HCT116 (cell line): ENCODE measurements around the gene SIK3. TPM values are rescaled to one million over a fixed set of nuclear protein-coding genes. Genes with fewer than 3 reads are reported as not detected.

Experiments
- ATAC-seq: fragments of 200-7000 bp; cut with Tn5 transposase; 2 replicates; pipeline ENCODE4 v1.9.1; 2020; ENCODE audit warnings: mild to moderate bottlenecking, moderate library complexity
- BruUV-seq: library from RNA; stranded (reverse); fragments of 400-500 nt; replicated peaks from 2 replicates; lab custom pipeline; 2021; lab: Mats Ljungman, UMichigan
- CTCF ChIA-PET: fragments of 300-600 bp; sonication (Branson Sonifier 250); formaldehyde crosslinking; loops from one replicate; lab custom pipeline; 2021; ENCODE audit warnings: antibody characterized with exemption; lab: Charles Lee
- POLR2A ChIA-PET: fragments of 300-600, 350-600 bp; sonication (Branson Sonifier 250); formaldehyde crosslinking; loops from one replicate; lab custom pipeline; 2021; ENCODE audit warnings: antibody characterized with exemption; lab: Charles Lee
- RAD21 ChIA-PET, 2 experiments: fragments of 300-600 bp; sonication (Branson Sonifier 250); formaldehyde crosslinking; loops; one replicate each; lab custom pipeline; 2023; ENCODE audit warnings: low total read pairs in 2 of 2; ENCODE audit not compliant: uncharacterized antibody in 2 of 2, unreplicated experiment in 2 of 2, low non-redundant PET in 1 of 2; lab: Charles Lee
- DNase-seq: peaks from one replicate; pipeline ENCODE4 v3.0.0-alpha.2; 2010; ENCODE audit warnings: low read depth, low spot score
- H2AFZ ChIP-seq: fragments of 200-600 bp; shearing (Covaris generic), sonication (generic); 2 replicates; pipeline ENCODE4 v1.6.1; 2017; ENCODE audit warnings: low read depth, mixed run types, mixed read lengths, antibody characterized with exemption, low read length; ENCODE audit not compliant: poor library complexity, severe bottlenecking
- H3K27ac ChIP-seq: 2 replicates; pipeline ENCODE4 v1.5.1; 2012; ENCODE audit warnings: low read depth, low read length
- H3K27me3 ChIP-seq: fragments of 200-600 bp; sonication (generic); 2 replicates; pipeline ENCODE4 v1.6.1; 2016; ENCODE audit warnings: mixed run types, low read length, mixed read lengths; ENCODE audit not compliant: insufficient read depth
- H3K36me3 ChIP-seq, 2 experiments: fragments of 200-500 bp in 1 of 2; fragments of 200-600 bp in 1 of 2; sonication (Bioruptor generic) in 1 of 2; sonication (generic) in 1 of 2; 2 replicates each; pipeline versions ENCODE4 v1.5.1 to v1.6.1; 2014 to 2016; ENCODE audit warnings: low read length in 2 of 2, inconsistent platforms in 1 of 2, mixed read lengths in 1 of 2, mixed run types in 1 of 2; ENCODE audit not compliant: insufficient read depth in 2 of 2, control insufficient read depth in 1 of 2
- H3K4me1 ChIP-seq, 2 experiments: fragments of 200-600 bp in 1 of 2; sonication (generic) in 1 of 2; 2 replicates each; pipeline versions ENCODE4 v1.5.1 to v1.6.1; 2012 to 2017; ENCODE audit warnings: low read length in 2 of 2, inconsistent platforms in 1 of 2, mild to moderate bottlenecking in 1 of 2, mixed read lengths in 1 of 2, mixed run types in 1 of 2, moderate library complexity in 1 of 2; ENCODE audit not compliant: insufficient read depth in 2 of 2, control insufficient read depth in 1 of 2
- H3K4me2 ChIP-seq: fragments of 200-600 bp; sonication (generic); 2 replicates; pipeline ENCODE4 v1.6.1; 2017; ENCODE audit warnings: mixed run types, low read length, mixed read lengths
- H3K4me3 ChIP-seq, 2 experiments: fragments of 200-600 bp in 1 of 2; sonication (generic) in 1 of 2; replicated peaks in 1 of 2; 2 replicates each; pipeline ENCODE4 v1.5.1; 2011 to 2016; ENCODE audit warnings: low read length in 2 of 2, control low read depth in 1 of 2, low read depth in 1 of 2, mild to moderate bottlenecking in 1 of 2, mixed read lengths in 1 of 2, mixed run types in 1 of 2
- H3K79me2 ChIP-seq: fragments of 200-600 bp; sonication (generic); 2 replicates; pipeline ENCODE4 v1.6.1; 2017; ENCODE audit warnings: mild to moderate bottlenecking, mixed run types, low read length, moderate library complexity, mixed read lengths; ENCODE audit not compliant: insufficient read depth
- H3K9ac ChIP-seq: fragments of 200-600 bp; sonication (generic); 2 replicates; pipeline ENCODE4 v1.6.1; 2016; ENCODE audit warnings: low read length, mixed read lengths
- H3K9me2 ChIP-seq: fragments of 200-600 bp; sonication (generic), shearing (Covaris generic); 2 replicates; pipeline ENCODE4 v1.6.1; 2017; ENCODE audit warnings: mixed run types, mild to moderate bottlenecking, moderate library complexity; ENCODE audit not compliant: insufficient read depth
- H3K9me3 ChIP-seq, 2 experiments: fragments of 200-500 bp in 1 of 2; fragments of 200-600 bp in 1 of 2; sonication (Bioruptor generic) in 1 of 2; sonication (generic) in 1 of 2; 2 replicates each; pipeline ENCODE4 v1.6.1; 2014 to 2017; ENCODE audit warnings: low read length in 2 of 2, mixed read lengths in 2 of 2, inconsistent platforms in 1 of 2, low read depth in 1 of 2, mild to moderate bottlenecking in 1 of 2, mixed run types in 1 of 2, moderate library complexity in 1 of 2; ENCODE audit not compliant: control insufficient read depth in 1 of 2, insufficient read depth in 1 of 2
- H4K20me1 ChIP-seq: fragments of 200-600 bp; sonication (generic), shearing (Covaris generic); 2 replicates; pipeline ENCODE4 v1.6.1; 2017; ENCODE audit warnings: mixed run types, mild to moderate bottlenecking, moderate library complexity; ENCODE audit not compliant: insufficient read depth
- CBX3 ChIP-seq: IDR thresholded peaks from 2 replicates; pipeline ENCODE4 v1.6.1; 2012; ENCODE audit warnings: low read depth
- ELF1 ChIP-seq: IDR thresholded peaks from 2 replicates; pipeline ENCODE4 v1.6.1; 2012; ENCODE audit warnings: low read depth, borderline replicate concordance
- EZH2phosphoT487 ChIP-seq: fragments of 200-600 bp; IDR thresholded peaks from 2 replicates; pipeline ENCODE4 v1.6.1; 2018; ENCODE audit warnings: antibody characterized with exemption, borderline replicate concordance
- FOSL1 ChIP-seq: IDR thresholded peaks from 2 replicates; pipeline ENCODE4 v1.6.1; 2012; ENCODE audit warnings: low read depth
- JUND ChIP-seq: IDR thresholded peaks from 2 replicates; pipeline ENCODE4 v1.6.1; 2012
- MAX ChIP-seq: IDR thresholded peaks from 2 replicates; pipeline ENCODE4 v1.6.1; 2012
- POLR2A ChIP-seq: IDR thresholded peaks from 2 replicates; pipeline ENCODE4 v1.7.0; 2011; ENCODE audit warnings: borderline replicate concordance; ENCODE audit not compliant: insufficient read depth, insufficient read length; ENCODE audit errors: extremely low read depth
- REST ChIP-seq: IDR thresholded peaks from 2 replicates; pipeline ENCODE4 v1.6.1; 2012; ENCODE audit warnings: low read depth
- SIN3A ChIP-seq: IDR thresholded peaks from 2 replicates; pipeline ENCODE4 v1.6.1; 2012; ENCODE audit warnings: low read depth
- YY1 ChIP-seq: IDR thresholded peaks from 2 replicates; pipeline ENCODE4 v1.6.1; 2011; ENCODE audit warnings: low read length, low read depth, moderate library complexity, mild to moderate bottlenecking; ENCODE audit not compliant: insufficient replicate concordance; ENCODE audit errors: extremely low read depth
- ZBTB33 ChIP-seq: IDR thresholded peaks from 2 replicates; pipeline ENCODE4 v1.6.1; 2011; ENCODE audit warnings: mild to moderate bottlenecking, low read length, moderate library complexity; ENCODE audit not compliant: insufficient replicate concordance; ENCODE audit errors: extremely low read depth
- intact Hi-C: fragments of 100-400 bp; cut with micrococcal nuclease; formaldehyde crosslinking; loops from 2 replicates; pipeline ENCODE4 v1.10.0; 2022
- total RNA-seq: library from RNA; stranded (reverse); gene quantifications from one replicate; pipeline ENCODE4 v1.2.1, GENCODE V29; 2021; ENCODE audit not compliant: unreplicated experiment

Gene SIK3
- total RNA-seq, 1 experiment from 2014 or later, result 21.0 TPM

DNA sequence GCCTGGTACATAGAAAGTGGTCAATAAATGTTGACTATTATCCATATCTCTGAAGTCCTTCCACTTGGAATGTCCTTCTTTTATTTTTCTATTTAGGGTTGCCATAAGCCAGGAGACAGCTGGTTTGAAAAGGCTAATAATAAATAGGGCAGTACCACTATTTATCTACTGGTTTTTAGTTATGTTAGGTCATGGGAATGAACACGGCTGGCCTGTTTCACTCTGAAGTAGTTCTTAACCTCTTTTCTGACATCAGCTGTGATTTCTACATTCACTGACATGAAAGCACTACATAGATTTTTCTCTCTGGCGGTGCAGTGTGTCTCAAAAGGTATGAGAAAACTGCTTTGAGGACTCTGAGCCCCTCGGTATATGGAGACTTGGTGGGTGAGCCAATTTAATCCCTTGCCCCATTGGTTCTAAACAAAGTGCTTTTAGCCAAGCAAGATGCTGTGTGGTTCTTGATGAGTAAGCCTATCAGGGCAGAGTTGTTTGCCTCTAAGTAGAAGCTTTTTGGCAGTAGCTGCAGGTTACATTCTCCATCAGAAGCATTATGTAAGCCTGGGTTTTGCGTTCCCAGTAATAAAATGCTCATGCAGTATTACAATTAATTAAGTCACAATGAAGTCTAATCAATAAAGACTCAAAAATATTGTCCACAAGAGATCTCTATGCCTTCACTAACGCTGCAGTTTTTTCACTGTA is 212.1 kb downstream of the SIK3 start:
- ChIA-PET POLR2A (no interaction called here), CTCF (no interaction called here)

More for the DNA sequence above, 212.1 kb downstream of the SIK3 start:
- Histone ChIP-seq H3K27me3 (no peaks in the 10 kb centered on the region), H3K9me2 (no peaks in the 10 kb centered on the region), H3K79me2 (no peaks in the 10 kb centered on the region), H3K4me3 (no peak overlapping the region), H3K4me2 (no peak overlapping the region), H3K36me3 (no peaks in the 10 kb centered on the region), H2AFZ (no peak overlapping the region), H3K9me3 (no peaks in the 10 kb centered on the region), H4K20me1 (no peaks in the 10 kb centered on the region), H3K9ac (no peak overlapping the region), H3K27ac (no peak overlapping the region), H3K4me1 (no peaks in the 10 kb centered on the region)
- no peak for TF ChIP-seq FOSL1
- no peak for TF ChIP-seq SIN3A
- TF ChIP-seq REST, result no peak
- no peak for TF ChIP-seq MAX
- no peak for TF ChIP-seq JUND
- no peak for TF ChIP-seq POLR2A
- no peak for TF ChIP-seq ELF1
- TF ChIP-seq ZBTB33, result no peak
- no peak for TF ChIP-seq EZH2phosphoT487
- no peak for TF ChIP-seq CBX3
- TF ChIP-seq YY1, result no peak
- no TSS peak for BruUV-seq
- ATAC-seq, result no peak
- intact Hi-C loops, result no loop called here
- no peak for DNase-seq
- RAD21 ChIA-PET, result no interaction called here
